ENCODE results near the gene CDH26.

The CDH26 gene

DNA sequence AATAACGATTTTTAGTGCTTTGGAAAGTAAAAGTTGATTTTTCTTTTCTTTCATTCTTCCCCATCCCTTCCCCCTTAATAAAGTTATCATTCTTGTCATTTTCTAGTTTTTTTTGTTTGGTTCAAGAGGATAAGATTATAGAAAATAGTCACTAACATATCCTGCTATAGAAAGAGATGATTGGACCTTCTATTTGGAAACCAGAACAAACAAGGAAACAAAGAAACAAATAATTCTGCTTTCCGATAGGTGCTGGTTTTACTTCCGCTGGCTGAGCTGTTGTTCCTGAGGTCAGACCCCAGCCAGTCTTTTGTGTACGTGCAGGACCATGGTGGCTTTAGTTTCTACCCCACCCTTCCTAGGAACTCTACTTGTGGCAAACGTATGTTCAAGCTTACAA, at the start of gene CDH26:
TSS of gene CDH26 (plus strand) at position 301 of the 400 bp plus-strand sequence. CDS start 304 bp downstream, outside the sequence.
- no peak for DNase-seq

DNA sequence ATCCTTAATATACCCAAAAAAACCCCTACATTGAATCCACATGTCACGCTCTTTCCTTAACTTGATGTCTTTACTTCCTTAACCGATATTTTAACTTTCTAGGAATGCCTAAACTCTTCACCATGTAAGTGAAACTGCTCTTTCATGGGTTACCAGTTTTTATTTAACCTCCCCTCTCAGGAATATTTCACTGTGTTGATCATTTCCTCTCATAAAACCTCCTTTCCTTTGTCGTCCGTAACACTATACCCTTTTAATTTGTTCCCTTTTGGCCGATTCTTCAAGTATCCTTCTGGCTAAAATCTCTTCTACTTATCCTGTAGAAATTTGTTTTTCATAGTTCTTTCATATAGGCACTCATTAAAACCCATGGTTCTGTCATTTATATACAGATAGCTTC, 49.4 kb upstream of the CDH26 start:
- no peak for DNase-seq

- no peak for DNase-seq
These were observed 47.2 kb upstream of the CDH26 start for GRCh38 chr20:59911041-59911440.

GRCh38 chr20:59912609-59913008, 45.6 kb upstream of the CDH26 start:
- no peak for DNase-seq

GRCh38 chr20:59920944-59921343, 37.3 kb upstream of the CDH26 start:
- no peak for DNase-seq

- no peak for DNase-seq
These were observed 34.7 kb upstream of the CDH26 start for GRCh38 chr20:59923514-59923913.

GRCh38 chr20:59925359-59925758, 32.9 kb upstream of the CDH26 start:
- DNase-seq, result no peak

DNA sequence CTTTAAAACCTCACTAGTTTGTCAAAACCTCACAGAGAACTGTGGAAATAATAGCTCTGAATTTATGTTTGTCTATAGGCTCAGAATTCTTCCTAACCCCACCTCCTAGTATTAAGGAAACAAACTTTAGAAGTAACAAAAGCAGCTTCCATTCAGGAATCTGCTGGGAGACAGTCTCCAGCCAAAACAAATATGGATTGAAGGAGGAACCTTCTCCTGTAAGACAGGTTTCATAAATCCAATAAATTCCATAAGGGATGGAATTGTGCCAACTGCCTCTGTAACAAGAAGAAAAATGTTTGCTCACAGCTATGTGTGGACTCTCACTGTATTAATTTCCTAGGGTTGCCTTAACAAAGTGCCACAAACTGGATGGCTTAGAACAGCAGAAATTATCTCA, 32.3 kb upstream of the CDH26 start:
- no peak for DNase-seq

DNA sequence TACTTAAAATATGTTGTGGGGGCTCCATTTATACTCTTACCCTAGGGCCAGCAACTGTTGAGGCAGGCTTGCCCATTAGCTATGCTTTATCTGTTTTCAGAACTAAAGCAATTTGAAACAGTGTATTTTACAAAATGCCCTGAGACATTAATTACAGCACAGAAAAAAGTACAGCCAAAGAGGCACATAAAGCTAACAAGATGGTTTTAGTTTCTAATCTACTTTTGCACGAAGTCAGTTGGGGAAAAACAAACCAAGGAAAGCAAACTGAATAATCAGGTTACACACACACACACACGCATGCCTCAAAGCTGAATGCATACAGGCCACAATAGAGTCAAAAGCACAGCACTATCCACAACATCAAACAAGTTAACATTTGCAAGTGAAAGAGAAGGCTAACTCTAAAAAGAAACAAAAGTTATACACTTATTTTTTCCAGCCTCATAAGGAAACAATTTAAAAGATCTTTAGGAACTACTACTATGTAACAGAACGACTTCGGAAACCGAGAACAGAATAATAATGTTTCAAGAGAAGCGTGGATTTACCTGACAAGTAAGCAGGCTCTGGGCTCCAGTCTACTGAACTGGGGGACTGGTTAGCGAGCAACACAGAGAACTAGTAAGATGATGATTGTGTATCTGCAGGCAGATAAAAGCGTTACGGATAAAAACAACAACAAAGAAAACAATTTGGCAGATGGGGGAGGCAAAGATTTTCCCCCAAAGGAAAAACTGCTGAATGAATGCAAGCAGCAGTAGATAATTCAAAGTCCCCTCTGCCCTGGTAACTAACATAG, 26.5 kb upstream of the CDH26 start:
- no peak for DNase-seq

GRCh38 chr20:59932616-59933295, 25.5 kb upstream of the CDH26 start:
- no peak for DNase-seq

DNA sequence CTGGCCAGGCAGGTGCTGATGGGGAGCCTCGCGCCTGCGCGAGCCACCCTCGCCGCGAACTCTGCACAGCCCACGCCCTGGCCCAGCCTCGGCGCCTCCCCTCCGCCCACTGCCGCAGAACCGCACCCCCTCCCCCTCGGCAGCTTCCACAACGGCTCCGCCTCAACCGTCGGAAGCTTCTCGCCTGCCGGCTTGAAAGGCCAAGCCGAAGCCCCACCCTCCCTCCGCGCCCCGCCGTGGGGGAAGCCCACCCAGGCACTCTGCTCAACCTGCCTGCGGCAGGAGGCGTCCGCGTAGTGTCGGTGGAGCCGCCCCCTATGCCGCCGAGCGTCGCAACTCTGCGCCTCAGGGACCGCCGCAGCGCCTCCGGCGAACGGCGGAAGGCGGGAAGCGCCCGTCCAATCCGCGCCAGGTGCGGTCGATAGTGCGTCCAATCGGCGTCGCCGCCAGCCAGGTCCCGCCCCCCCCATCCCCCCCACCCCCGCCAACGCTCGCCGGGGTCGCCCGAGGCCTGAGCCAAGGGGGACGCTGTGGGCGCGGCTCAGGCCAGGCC, 24.9 kb upstream of the CDH26 start, which contains the start of gene SYCP2:
TSS of gene SYCP2 (minus strand) at position 342 of the 553 bp plus-strand sequence. CDS start 11,224 bp downstream, outside the sequence.
- DNase-seq, result no peak

DNA sequence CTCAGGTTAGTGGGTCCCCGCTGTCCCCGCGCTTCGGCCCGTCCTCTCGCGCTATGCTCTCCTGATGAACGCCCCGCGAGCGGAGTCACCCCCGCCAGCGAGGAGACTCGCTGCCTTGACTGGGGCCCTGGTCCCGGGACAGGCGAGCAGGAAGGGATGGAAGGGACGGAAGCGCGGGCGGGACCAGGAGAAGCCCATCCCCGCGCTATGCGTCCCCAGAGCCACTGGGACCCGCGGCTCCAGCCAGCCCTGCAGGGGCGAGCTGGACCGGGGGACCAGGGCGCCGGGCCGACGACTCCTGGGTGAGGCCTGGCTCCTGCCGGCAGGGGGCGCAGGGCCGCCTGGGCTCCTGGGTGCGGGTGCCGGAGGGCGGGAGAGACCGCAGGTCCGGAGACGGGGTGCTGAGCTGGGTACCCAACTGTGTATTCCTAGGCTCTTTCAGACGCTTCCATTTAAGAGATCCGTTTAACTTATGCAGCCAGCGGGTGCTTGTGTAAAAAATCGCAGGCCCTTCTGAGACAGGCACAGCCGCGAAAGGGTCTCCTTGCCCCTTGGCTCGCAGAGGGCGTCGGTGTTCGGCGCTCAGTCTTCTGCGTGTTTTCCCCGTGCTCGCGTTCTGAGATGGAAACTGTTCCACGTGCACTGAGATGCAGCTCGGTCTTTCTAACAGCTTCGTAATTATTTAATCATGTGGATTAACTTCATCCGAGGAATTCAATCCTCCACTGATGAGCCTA, 24.2 kb upstream of the CDH26 start:
- DNase-seq, result peak; percentile 51

DNA sequence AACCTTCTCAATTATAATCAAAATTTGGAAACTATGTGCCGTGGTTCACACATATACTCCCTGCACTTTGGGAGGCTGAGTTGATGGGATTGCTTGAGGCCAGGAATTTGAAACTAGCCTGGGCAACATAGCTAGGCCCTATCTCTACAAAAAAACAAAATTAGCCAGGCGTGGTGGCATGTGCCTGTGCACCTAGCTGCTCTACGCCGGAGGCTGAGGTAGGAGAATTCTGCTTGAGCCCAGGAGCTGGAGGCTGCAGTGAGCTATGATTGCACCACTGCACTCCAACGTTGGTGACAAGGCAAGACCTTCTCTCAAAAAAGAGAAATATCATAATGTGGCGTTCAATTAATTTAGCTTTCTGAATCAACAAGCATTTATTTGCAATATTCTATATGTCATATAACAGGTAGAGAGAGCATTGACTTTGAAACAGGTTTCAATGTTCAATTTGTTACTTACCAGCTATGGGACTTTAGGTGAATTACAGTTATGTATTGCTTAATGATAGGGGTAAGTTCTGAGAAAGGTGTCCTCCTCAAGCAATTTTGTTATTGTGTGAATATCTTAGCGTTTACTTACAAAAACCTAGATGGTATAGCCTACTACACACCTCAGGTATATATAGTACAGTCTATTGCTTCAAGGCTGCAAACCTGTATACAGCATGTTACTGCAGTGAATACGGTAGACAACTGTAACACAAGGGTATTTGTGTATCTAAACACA, 22.6 kb upstream of the CDH26 start:
- DNase-seq, result no peak

- DNase-seq, result no peak
These were observed 21.8 kb upstream of the CDH26 start for GRCh38 chr20:59936409-59936808.

DNA sequence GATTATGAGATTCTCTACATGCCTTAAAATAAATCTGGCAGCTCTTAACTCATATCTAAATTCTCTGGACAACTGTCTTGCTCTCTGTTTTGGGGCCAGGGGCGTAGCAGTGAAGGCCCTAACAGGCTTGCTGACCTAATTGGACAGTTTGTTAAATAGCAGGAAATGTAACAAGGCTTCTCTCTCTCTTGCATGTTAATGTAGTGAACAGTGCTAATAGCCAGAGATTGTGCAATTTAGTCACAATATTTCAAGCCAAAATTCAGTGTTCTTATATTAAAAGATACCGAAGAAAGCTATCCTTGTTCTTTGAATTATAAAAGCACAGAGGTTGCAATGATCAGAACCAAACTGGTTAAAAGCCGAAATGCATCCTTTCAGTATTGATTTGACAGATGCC, 21.1 kb upstream of the CDH26 start:
- no peak for DNase-seq

DNA sequence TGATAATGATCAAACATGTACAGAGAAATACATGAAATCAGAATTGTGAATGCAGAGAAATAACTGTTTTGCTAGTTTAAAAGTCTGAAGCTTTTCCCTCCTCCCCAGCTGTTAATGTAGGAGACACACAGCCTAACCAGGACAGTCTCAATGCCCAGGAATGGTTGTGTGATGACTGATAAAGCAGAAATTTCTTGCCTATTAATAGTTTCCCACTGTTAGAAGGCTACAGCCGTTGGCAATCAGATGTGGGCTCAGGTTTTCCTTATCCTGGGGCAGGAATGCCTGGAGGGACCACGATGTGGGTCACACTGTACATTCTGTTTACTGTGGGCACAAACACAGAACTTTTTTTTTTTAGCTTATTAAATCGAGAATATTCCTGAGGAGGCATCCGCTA, 20.0 kb upstream of the CDH26 start:
- DNase-seq, result no peak

DNA sequence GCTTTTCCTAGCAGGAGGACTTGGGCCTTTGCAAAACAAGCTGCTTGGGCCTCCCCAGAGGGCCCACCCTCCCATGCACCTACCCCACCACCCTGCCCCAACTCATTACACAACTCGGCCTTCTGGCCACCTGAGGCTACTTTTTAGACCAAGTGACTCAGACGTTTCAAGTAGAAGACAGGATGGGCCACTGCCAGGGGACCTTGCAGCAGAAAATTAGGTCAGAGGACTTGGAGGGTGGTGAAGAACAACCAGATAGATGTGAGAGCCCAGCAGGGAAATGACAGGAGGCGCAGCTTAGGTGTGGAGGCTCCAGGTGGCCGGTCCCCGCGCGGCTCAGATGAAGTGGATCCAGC, 19.5 kb upstream of the CDH26 start:
- no peak for DNase-seq

DNA sequence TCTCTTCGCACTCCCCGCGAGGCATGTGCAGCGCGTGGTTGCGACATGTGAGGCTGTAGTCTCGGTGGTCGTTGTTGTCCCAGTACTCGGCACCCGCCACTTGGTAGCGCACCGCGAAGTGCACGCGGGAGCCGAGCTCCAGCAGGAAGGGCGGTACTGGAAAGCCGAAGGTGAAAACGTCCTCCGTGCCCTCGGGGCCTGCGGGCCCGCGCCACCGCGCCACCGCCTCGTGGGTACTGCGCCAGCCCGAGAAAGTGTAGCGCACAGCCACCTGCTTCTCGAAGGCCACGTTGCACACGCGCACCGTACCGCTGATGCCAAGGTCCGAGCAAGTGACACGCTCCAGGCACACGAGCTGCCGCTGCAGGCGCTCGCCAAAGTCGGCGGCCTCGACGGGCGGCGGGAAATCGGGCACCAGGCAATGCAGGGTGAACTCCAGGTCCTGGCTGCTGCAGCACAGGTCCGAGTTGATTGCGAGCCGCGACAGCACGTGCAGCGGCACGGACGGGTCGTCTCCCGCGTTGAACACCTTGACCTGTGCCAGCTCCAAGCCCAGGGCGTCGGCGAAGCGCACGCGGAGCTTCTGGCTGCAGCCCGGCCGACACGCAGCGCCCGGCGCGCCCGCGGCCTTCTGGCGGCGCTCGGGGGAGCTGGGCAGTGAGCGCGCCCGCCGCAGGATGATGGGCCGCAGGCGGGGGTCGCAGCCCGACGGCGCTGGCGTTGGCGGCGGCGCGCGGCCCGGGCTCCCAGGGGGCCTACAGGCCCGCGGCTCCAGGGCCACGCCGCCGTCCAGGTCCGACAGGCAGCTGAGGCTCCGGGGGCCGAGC, 19.0 kb upstream of the CDH26 start:
- DNase-seq, result no peak

GRCh38 chr20:59939879-59940128, 18.4 kb upstream of the CDH26 start:
- no peak for DNase-seq

- DNase-seq, result peak; percentile 66
These were observed 17.9 kb upstream of the CDH26 start, which contains the start of the genes FAM217B and PPP1R3D for GRCh38 chr20:59940129-59940955. Gene FAM217B, plus strand, starts transcription at chr20:59940389. Its CDS starts 3,555 bp downstream, at chr20:59943944. Gene PPP1R3D, minus strand, starts transcription at chr20:59940305. Its CDS starts 374 bp downstream, at chr20:59939931.

DNA sequence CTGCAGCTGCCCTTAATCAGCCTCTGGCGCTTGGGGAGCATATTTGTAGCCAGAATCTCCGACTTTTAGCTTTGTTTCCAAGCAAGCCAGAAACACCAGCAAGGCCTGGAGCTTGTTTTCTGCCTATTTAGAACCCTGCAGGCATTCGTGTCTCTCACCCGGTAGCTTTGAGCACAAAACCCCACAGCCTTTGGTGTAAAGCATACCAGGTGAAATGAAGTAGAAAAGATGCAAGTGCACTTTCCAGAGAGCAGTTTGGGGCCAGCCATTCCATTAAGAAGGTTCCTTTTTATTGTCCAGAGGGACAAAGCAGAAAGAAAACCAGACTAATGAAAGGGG, 17.3 kb upstream of the CDH26 start:
- DNase-seq, result no peak

Measured in NCI-H1048 (cell line).